WTC11 (cell line): ENCODE measurements around the gene CPNE6. TPM values are rescaled to one million over a fixed set of nuclear protein-coding genes. Genes with fewer than 3 reads are reported as not detected.

ENCODE experiments used
- ATAC-seq: fragments of 200-7000 bp; cut with Tn5 transposase; 2 replicates; pipeline ENCODE4 v1.10.0; 2021; ENCODE audit warnings: mild to moderate bottlenecking, moderate library complexity
- CTCF ChIA-PET: fragments of 300-600 bp; sonication (Branson Sonifier 250); formaldehyde crosslinking; loops from one replicate; lab custom pipeline; 2021; ENCODE audit warnings: antibody characterized with exemption; lab: Charles Lee
- POLR2A ChIA-PET: fragments of 350-600 bp; sonication (Branson Sonifier 250); formaldehyde crosslinking; loops from one replicate; lab custom pipeline; 2021; ENCODE audit warnings: antibody characterized with exemption; lab: Charles Lee
- DNase-seq: peaks from one replicate; pipeline ENCODE4 v3.0.0; 2021; ENCODE audit warnings: low spot score
- H3K27ac Mint-ChIP-seq: 2 replicates; pipeline ENCODE4 v1.8.0; 2021; ENCODE audit warnings: mixed read lengths
- H3K27me3 Mint-ChIP-seq: 2 replicates; pipeline ENCODE4 v1.8.0; 2021; ENCODE audit warnings: low read depth, mild to moderate bottlenecking, moderate library complexity, mixed read lengths
- H3K36me3 Mint-ChIP-seq: 2 replicates; pipeline ENCODE4 v1.8.0; 2021; ENCODE audit warnings: mixed read lengths
- H3K4me1 Mint-ChIP-seq: 2 replicates; pipeline ENCODE4 v1.8.0; 2022; ENCODE audit warnings: mixed read lengths
- H3K4me3 Mint-ChIP-seq: 2 replicates; pipeline ENCODE4 v1.8.0; 2021; ENCODE audit warnings: mild to moderate bottlenecking, moderate library complexity, mixed read lengths
- H3K9me3 Mint-ChIP-seq: 2 replicates; pipeline ENCODE4 v1.8.0; 2021; ENCODE audit warnings: mixed read lengths
- AFF4 ChIP-seq: sonication (generic); formaldehyde crosslinking; IDR thresholded peaks from 2 replicates; pipeline ENCODE4 v1.8.1; 2023; ENCODE audit warnings: mild to moderate bottlenecking, missing genetic modification reagents, borderline replicate concordance
- ATF3 ChIP-seq: sonication (generic); formaldehyde crosslinking; conservative IDR thresholded peaks from 2 replicates; pipeline ENCODE4 v1.8.1; 2022; ENCODE audit warnings: mild to moderate bottlenecking, missing genetic modification reagents
- CREB1 ChIP-seq: sonication (generic); formaldehyde crosslinking; IDR thresholded peaks from 2 replicates; pipeline ENCODE4 v1.8.0; 2023; ENCODE audit warnings: mild to moderate bottlenecking, missing genetic modification reagents
- E2F5 ChIP-seq: sonication (generic); formaldehyde crosslinking; IDR thresholded peaks from 2 replicates; pipeline ENCODE4 v1.8.1; 2022; ENCODE audit warnings: mild to moderate bottlenecking, moderate library complexity, missing genetic modification reagents
- FOXP1 ChIP-seq: sonication (generic); formaldehyde crosslinking; IDR thresholded peaks from 2 replicates; pipeline ENCODE4 v1.8.0; 2022; ENCODE audit warnings: missing genetic modification reagents, mild to moderate bottlenecking, moderate library complexity, borderline replicate concordance
- FOXP4 ChIP-seq: sonication (generic); formaldehyde crosslinking; IDR thresholded peaks from 2 replicates; pipeline ENCODE4 v1.8.0; 2022; ENCODE audit warnings: mild to moderate bottlenecking, missing genetic modification reagents
- GABPB1 ChIP-seq: sonication (generic); formaldehyde crosslinking; IDR thresholded peaks from 2 replicates; pipeline ENCODE4 v1.8.1; 2023; ENCODE audit warnings: mild to moderate bottlenecking, missing genetic modification reagents
- IRF2 ChIP-seq: sonication (generic); formaldehyde crosslinking; IDR thresholded peaks from 2 replicates; pipeline ENCODE4 v1.8.0; 2022; ENCODE audit warnings: low read depth, missing genetic modification reagents, borderline replicate concordance
- MLX ChIP-seq: sonication (generic); formaldehyde crosslinking; IDR thresholded peaks from 2 replicates; pipeline ENCODE4 v1.8.1; 2023; ENCODE audit warnings: mild to moderate bottlenecking, missing genetic modification reagents, moderate library complexity
- NFATC4 ChIP-seq: fragments of 250-450 bp; sonication (Bioruptor Pico); IDR thresholded peaks from 2 replicates; pipeline ENCODE4 v1.9.0; 2021; ENCODE audit warnings: mild to moderate bottlenecking
- NFE2L1 ChIP-seq: sonication (generic); formaldehyde crosslinking; IDR thresholded peaks from 2 replicates; pipeline ENCODE4 v1.8.1; 2023; ENCODE audit warnings: missing genetic modification reagents
- NR1H2 ChIP-seq: sonication (generic); formaldehyde crosslinking; IDR thresholded peaks from 2 replicates; pipeline ENCODE4 v1.9.0; 2021; ENCODE audit warnings: mild to moderate bottlenecking, moderate library complexity, missing genetic modification reagents
- PREB ChIP-seq: sonication (generic); formaldehyde crosslinking; IDR thresholded peaks from 2 replicates; pipeline ENCODE4 v1.8.1; 2022; ENCODE audit warnings: mild to moderate bottlenecking, missing genetic modification reagents, moderate library complexity, borderline replicate concordance
- PRRX2 ChIP-seq: fragments of 250-450 bp; sonication (Bioruptor Pico); IDR thresholded peaks from 2 replicates; pipeline ENCODE4 v1.8.0; 2021; ENCODE audit warnings: mild to moderate bottlenecking
- RELA ChIP-seq: sonication (generic); formaldehyde crosslinking; IDR thresholded peaks from 2 replicates; pipeline ENCODE4 v1.8.1; 2022; ENCODE audit warnings: missing genetic modification reagents, mild to moderate bottlenecking, borderline replicate concordance
- USF1 ChIP-seq: sonication (generic); formaldehyde crosslinking; IDR thresholded peaks from 2 replicates; pipeline ENCODE4 v1.8.0; 2022; ENCODE audit warnings: mild to moderate bottlenecking, missing genetic modification reagents
- ZBTB43 ChIP-seq: sonication (generic); formaldehyde crosslinking; IDR thresholded peaks from 2 replicates; pipeline ENCODE4 v1.8.1; 2023; ENCODE audit warnings: mild to moderate bottlenecking, missing genetic modification reagents
- ZNF219 ChIP-seq: sonication (generic); formaldehyde crosslinking; IDR thresholded peaks from 2 replicates; pipeline ENCODE4 v1.8.0; 2023; ENCODE audit warnings: missing genetic modification reagents, mild to moderate bottlenecking, borderline replicate concordance
- ZNF396 ChIP-seq: fragments of 250-450 bp; sonication (Bioruptor Pico); IDR thresholded peaks from 2 replicates; pipeline ENCODE4 v1.8.0; 2021; ENCODE audit warnings: mild to moderate bottlenecking, moderate library complexity, borderline replicate concordance
- ZNF512 ChIP-seq: sonication (generic); formaldehyde crosslinking; IDR thresholded peaks from 2 replicates; pipeline ENCODE4 v1.8.1; 2022; ENCODE audit warnings: missing genetic modification reagents, borderline replicate concordance
- total RNA-seq: library from RNA; stranded (reverse); gene quantifications from 3 replicates; pipeline ENCODE4 v1.2.3, GENCODE V29; 2021

The CPNE6 gene
- total RNA-seq, 1 experiment from 2014 or later: not detected

GRCh38 chr14:24052656-24053547 is 18.5 kb upstream of the CPNE6 start (continued):
- TF ChIP-seq AFF4 (CRISPR knock-in tag) (no peak), RELA (CRISPR knock-in tag) (no peak), CREB1 (CRISPR knock-in tag) (no peak), ATF3 (CRISPR knock-in tag) (no peak), PREB (no peak)

GRCh38 chr14:24053548-24054323 is 17.6 kb upstream of the CPNE6 start:
- DNase-seq (no peak), ATAC-seq (no peak)
- CTCF ChIA-PET: interaction anchor here (0.8 to 4.3 kb wide), 4 partner anchors 37 to 107 kb away, joined by 3 to 25 read pairs (median 6); partner anchors contain the start of gene IRF9
- Mint-ChIP-seq H3K9me3 (no peaks in the 10 kb centered on the region), H3K27me3 (no peaks in the 10 kb centered on the region; the same call in none of the 2 replicates), H3K4me1 (peaks cover 20% of the 10 kb centered on the region), H3K36me3 (no peaks in the 10 kb centered on the region), H3K27ac (no peak overlapping the region), H3K4me3 (peak overlapping the region; percentile 71; the same call in 1 of the 2 replicates)
- POLR2A ChIA-PET: interaction anchor here (0.9 to 1.1 kb wide), 2 partner anchors 27 to 40 kb away, joined by 4 to 6 read pairs; partner anchors contain the start of gene PCK2
- TF ChIP-seq ZNF512 (CRISPR knock-in tag): no peak
- TF ChIP-seq MLX: no peak
- TF ChIP-seq GABPB1 (CRISPR knock-in tag): no peak
- TF ChIP-seq PRRX2: no peak
- TF ChIP-seq ZBTB43 (CRISPR knock-in tag): no peak
- no peak for TF ChIP-seq E2F5 (CRISPR knock-in tag)
- no peak for TF ChIP-seq IRF2 (CRISPR knock-in tag)
- no peak for TF ChIP-seq FOXP1
- TF ChIP-seq NFATC4 (CRISPR knock-in tag): no peak
- no peak for TF ChIP-seq ZNF219 (CRISPR knock-in tag)
- TF ChIP-seq ZNF396 (CRISPR knock-in tag): no peak
- TF ChIP-seq NFE2L1 (CRISPR knock-in tag): no peak
- no peak for TF ChIP-seq FOXP4
- TF ChIP-seq NR1H2 (CRISPR knock-in tag): no peak
- TF ChIP-seq USF1 (CRISPR knock-in tag): no peak
